Fibroblast of lung (primary cell): ENCODE results near the gene TRAPPC3L. TPM values are rescaled to one million over a fixed set of nuclear protein-coding genes. Genes with fewer than 3 reads are reported as not detected.

ENCODE experiments used
- DNase-seq, 2 donors: peaks; one replicate each; pipeline versions ENCODE4 v3.0.0 to v3.0.0-alpha.2; 2010; ENCODE audit warnings: low read depth in 2 of 2
- H2AFZ ChIP-seq: 2 replicates; pipeline ENCODE4 v1.5.1; 2012; ENCODE audit warnings: low read length, control low read depth, inconsistent platforms
- H3K27ac ChIP-seq: 2 replicates; pipeline ENCODE4 v1.5.1; 2011; ENCODE audit warnings: low read length, control low read depth; ENCODE audit not compliant: insufficient read depth
- H3K27me3 ChIP-seq: 2 replicates; pipeline ENCODE4 v1.5.1; 2011; ENCODE audit warnings: mild to moderate bottlenecking, low read length; ENCODE audit not compliant: control insufficient read depth, insufficient read depth
- H3K36me3 ChIP-seq: 2 replicates; pipeline ENCODE4 v1.5.1; 2011; ENCODE audit warnings: low read length; ENCODE audit not compliant: control insufficient read depth, insufficient read depth
- H3K4me1 ChIP-seq: 2 replicates; pipeline ENCODE4 v1.5.1; 2011; ENCODE audit warnings: low read length; ENCODE audit not compliant: control insufficient read depth, insufficient read depth; ENCODE audit errors: extremely low read depth
- H3K4me2 ChIP-seq: 2 replicates; pipeline ENCODE4 v1.5.1; 2011; ENCODE audit warnings: low read length, control low read depth; ENCODE audit not compliant: insufficient read depth; ENCODE audit errors: extremely low read depth
- H3K4me3 ChIP-seq, 4 experiments: fragments of 200-600 bp in 1 of 4; sonication (generic) in 1 of 4; replicated peaks in 1 of 4; 2 replicates each; pipeline ENCODE4 v1.5.1; 2011 to 2016; ENCODE audit warnings: low read length in 4 of 4, low read depth in 3 of 4, mild to moderate bottlenecking in 3 of 4, control low read depth in 2 of 4, inconsistent platforms in 1 of 4, mixed read lengths in 1 of 4; ENCODE audit not compliant: insufficient read depth in 1 of 4; ENCODE audit errors: control extremely low read depth in 1 of 4
- H3K79me2 ChIP-seq: 2 replicates; pipeline ENCODE4 v1.5.1; 2012; ENCODE audit warnings: mild to moderate bottlenecking, low read length, inconsistent platforms; ENCODE audit not compliant: control insufficient read depth, insufficient read depth
- H3K9ac ChIP-seq: 2 replicates; pipeline ENCODE4 v1.5.1; 2011; ENCODE audit warnings: mild to moderate bottlenecking, low read length, control low read depth; ENCODE audit not compliant: insufficient read depth
- H3K9me3 ChIP-seq: 2 replicates; pipeline ENCODE4 v1.5.1; 2012; ENCODE audit warnings: low read depth, low read length; ENCODE audit not compliant: control insufficient read depth, insufficient read depth
- H4K20me1 ChIP-seq: 2 replicates; pipeline ENCODE4 v1.5.1; 2011; ENCODE audit warnings: low read length; ENCODE audit not compliant: control insufficient read depth, insufficient read depth; ENCODE audit errors: extremely low read depth
- EZH2 ChIP-seq: IDR thresholded peaks from 2 replicates; pipeline ENCODE4 v1.5.1; 2012; ENCODE audit warnings: low read length, control low read depth, mild to moderate bottlenecking; ENCODE audit errors: missing control alignments
- polyA plus RNA-seq, 2 donors: library from polyadenylated mRNA; depleted of rRNA in 1 of 2; stranded (reverse) in 1 of 2; unstranded in 1 of 2; fragments of >200 nt; gene quantifications; 2 replicates each; pipeline ENCODE4 v1.2.1, GENCODE V29; 2011 to 2012; ENCODE audit warnings: missing spikeins in 1 of 2
- total RNA-seq: library from RNA; depleted of rRNA; stranded (reverse); fragments of >200 nt; gene quantifications from 2 replicates; pipeline ENCODE4 v1.2.1, GENCODE V29; 2014
- TF ChIP-seq, protein P1 (sequence below), 2 donors: IDR thresholded peaks in 1 of 2; conservative IDR thresholded peaks in 1 of 2; 1 replicate in 1 of 2; 2 replicates in 1 of 2; pipeline ENCODE4 v1.5.1; 2011 to 2012; ENCODE audit warnings: low read length in 2 of 2, control low read depth in 1 of 2, inconsistent platforms in 1 of 2, low read depth in 1 of 2, mild to moderate bottlenecking in 1 of 2

Gene TRAPPC3L
- total and polyA plus RNA-seq, 2 donors (not counting 1 experiment from before 2014, with no cell fraction given): under 0.01 to 0.05 TPM

DNA sequence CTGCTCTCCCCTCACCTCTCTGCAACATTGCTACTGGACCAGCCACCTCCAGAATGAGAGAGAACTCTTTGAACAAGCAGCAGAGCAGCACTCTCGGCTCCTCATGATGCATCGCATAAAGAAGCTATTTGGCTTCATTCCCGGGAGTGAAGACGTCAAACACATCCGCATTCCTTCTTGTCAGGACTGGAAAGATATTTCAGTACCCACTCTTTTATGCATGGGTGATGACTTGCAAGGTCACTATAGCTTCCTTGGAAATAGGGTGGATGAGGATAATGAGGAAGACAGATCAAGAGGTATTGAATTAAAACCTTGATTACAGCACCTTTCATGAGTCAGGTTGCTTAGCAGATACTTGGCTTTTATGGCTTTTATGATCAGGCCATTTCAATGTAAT is 12.4 kb upstream of the TRAPPC3L start:
- TF ChIP-seq EZH2: no peak
- TF ChIP-seq, protein P1, sequence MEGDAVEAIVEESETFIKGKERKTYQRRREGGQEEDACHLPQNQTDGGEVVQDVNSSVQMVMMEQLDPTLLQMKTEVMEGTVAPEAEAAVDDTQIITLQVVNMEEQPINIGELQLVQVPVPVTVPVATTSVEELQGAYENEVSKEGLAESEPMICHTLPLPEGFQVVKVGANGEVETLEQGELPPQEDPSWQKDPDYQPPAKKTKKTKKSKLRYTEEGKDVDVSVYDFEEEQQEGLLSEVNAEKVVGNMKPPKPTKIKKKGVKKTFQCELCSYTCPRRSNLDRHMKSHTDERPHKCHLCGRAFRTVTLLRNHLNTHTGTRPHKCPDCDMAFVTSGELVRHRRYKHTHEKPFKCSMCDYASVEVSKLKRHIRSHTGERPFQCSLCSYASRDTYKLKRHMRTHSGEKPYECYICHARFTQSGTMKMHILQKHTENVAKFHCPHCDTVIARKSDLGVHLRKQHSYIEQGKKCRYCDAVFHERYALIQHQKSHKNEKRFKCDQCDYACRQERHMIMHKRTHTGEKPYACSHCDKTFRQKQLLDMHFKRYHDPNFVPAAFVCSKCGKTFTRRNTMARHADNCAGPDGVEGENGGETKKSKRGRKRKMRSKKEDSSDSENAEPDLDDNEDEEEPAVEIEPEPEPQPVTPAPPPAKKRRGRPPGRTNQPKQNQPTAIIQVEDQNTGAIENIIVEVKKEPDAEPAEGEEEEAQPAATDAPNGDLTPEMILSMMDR (conservative IDR thresholded peaks at IDR 0.05 in 1 of 2, IDR thresholded peaks at IDR 0.05 in 1 of 2; ENCODE audit: low read depth in 1 of 2, low read length in 2 of 2): no peak

DNA sequence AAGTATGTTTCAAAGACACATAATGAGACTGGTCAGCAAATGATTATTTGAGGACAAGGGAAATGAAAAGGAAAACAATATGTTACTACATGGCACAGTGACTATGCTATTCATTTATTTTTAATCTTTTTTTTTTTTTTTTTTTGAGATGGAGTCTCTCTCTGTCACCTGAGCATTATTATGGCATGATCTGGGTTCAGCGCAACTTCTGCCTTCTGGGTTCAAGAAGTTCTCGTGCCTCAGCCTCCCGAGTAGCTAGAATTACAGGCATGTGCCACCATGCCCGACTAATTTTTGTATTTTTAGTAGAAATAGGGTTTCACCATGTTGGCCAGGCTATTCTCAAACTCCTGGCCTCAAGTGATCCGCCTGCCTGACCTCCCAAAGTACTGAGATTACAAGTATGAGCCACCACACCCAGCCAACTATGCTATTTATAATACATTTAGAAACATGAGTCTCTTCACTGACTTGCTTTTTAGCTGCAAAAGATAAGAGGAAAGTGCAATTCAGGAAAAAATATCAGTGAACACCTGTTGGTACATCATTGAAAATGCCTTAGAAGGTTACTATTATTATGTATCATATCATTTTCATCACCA is 11.4 kb upstream of the TRAPPC3L start:
- TF ChIP-seq, protein P1 (conservative IDR thresholded peaks at IDR 0.05 in 1 of 2, IDR thresholded peaks at IDR 0.05 in 1 of 2; ENCODE audit: low read depth in 1 of 2, low read length in 2 of 2): no peak
- TF ChIP-seq EZH2: no peak
- H3K4me1 ChIP-seq: peaks cover 11% of the 10 kb centered on the region

More for the DNA sequence above, 12.4 kb upstream of the TRAPPC3L start:
- H3K4me2 ChIP-seq: peak overlapping the region; percentile 11
- H3K4me3 ChIP-seq: no peak overlapping the region
- H3K27me3 ChIP-seq: no peaks in the 10 kb centered on the region
- peaks cover 11% of the 10 kb centered on the region for H3K4me1 ChIP-seq
- peak; percentile 94 to 98 for DNase-seq
- no peaks in the 10 kb centered on the region for H3K9me3 ChIP-seq
- no peak overlapping the region for H3K9ac ChIP-seq
- no peaks in the 10 kb centered on the region for H4K20me1 ChIP-seq
- H3K79me2 ChIP-seq: no peaks in the 10 kb centered on the region
- peak overlapping the region; percentile 27 for H3K27ac ChIP-seq
- H3K36me3 ChIP-seq: no peaks in the 10 kb centered on the region
- H2AFZ ChIP-seq: no peak overlapping the region

GRCh38 chr6:116556065-116556464 is 10.6 kb upstream of the TRAPPC3L start:
- no peak overlapping the region for H2AFZ ChIP-seq

More for the DNA sequence above, 11.4 kb upstream of the TRAPPC3L start:
- Histone ChIP-seq H3K27me3 (no peaks in the 10 kb centered on the region), H3K79me2 (no peaks in the 10 kb centered on the region), H3K4me2 (no peak overlapping the region), H2AFZ (no peak overlapping the region), H3K4me3 (no peak overlapping the region), H3K9me3 (no peaks in the 10 kb centered on the region), H3K27ac (peak overlapping the region; percentile 68), H4K20me1 (no peaks in the 10 kb centered on the region), H3K36me3 (no peaks in the 10 kb centered on the region), H3K9ac (no peak overlapping the region)
- DNase-seq: no peak

More at GRCh38 chr6:116556065-116556464, 10.6 kb upstream of the TRAPPC3L start:
- Histone ChIP-seq H3K9me3 (no peaks in the 10 kb centered on the region), H3K9ac (no peak overlapping the region), H4K20me1 (no peaks in the 10 kb centered on the region), H3K27ac (peak overlapping the region; percentile 68), H3K36me3 (no peaks in the 10 kb centered on the region), H3K27me3 (no peaks in the 10 kb centered on the region), H3K79me2 (no peaks in the 10 kb centered on the region), H3K4me1 (peaks cover 11% of the 10 kb centered on the region), H3K4me2 (peak overlapping the region; percentile 67), H3K4me3 (no peak overlapping the region)
- TF ChIP-seq EZH2: no peak
- TF ChIP-seq, protein P1 (conservative IDR thresholded peaks at IDR 0.05 in 1 of 2, IDR thresholded peaks at IDR 0.05 in 1 of 2; ENCODE audit: low read depth in 1 of 2, low read length in 2 of 2): no peak
- DNase-seq: peak; percentile 40 to 88
